D721Med (cell line): ENCODE measurements around the gene RASGRP3.

ENCODE experiments used
- DNase-seq: peaks from one replicate; pipeline ENCODE4 v3.0.0; 2011; ENCODE audit warnings: low spot score; ENCODE audit not compliant: insufficient read length
- FAIRE-seq: peaks from 2 replicates; lab custom pipeline; 2011; peaks lifted over from hg19 to GRCh38; lab: Jason Lieb, UNC
- TF ChIP-seq, protein P1 (sequence below): IDR thresholded peaks from 2 replicates; pipeline ENCODE4 v1.5.1; 2012; ENCODE audit warnings: mild to moderate bottlenecking, control low read depth; ENCODE audit not compliant: insufficient read depth; ENCODE audit errors: missing control alignments

Gene RASGRP3

GRCh38 chr2:33522576-33522975, 46.1 kb downstream of the RASGRP3 start:
- TF ChIP-seq, protein P1, sequence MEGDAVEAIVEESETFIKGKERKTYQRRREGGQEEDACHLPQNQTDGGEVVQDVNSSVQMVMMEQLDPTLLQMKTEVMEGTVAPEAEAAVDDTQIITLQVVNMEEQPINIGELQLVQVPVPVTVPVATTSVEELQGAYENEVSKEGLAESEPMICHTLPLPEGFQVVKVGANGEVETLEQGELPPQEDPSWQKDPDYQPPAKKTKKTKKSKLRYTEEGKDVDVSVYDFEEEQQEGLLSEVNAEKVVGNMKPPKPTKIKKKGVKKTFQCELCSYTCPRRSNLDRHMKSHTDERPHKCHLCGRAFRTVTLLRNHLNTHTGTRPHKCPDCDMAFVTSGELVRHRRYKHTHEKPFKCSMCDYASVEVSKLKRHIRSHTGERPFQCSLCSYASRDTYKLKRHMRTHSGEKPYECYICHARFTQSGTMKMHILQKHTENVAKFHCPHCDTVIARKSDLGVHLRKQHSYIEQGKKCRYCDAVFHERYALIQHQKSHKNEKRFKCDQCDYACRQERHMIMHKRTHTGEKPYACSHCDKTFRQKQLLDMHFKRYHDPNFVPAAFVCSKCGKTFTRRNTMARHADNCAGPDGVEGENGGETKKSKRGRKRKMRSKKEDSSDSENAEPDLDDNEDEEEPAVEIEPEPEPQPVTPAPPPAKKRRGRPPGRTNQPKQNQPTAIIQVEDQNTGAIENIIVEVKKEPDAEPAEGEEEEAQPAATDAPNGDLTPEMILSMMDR = no peak
- DNase-seq = no peak
- FAIRE-seq = no peak

GRCh38 chr2:33525666-33526065, 49.2 kb downstream of the RASGRP3 start:
- TF ChIP-seq, protein P1 = no peak
- FAIRE-seq (no peak), DNase-seq (no peak)

- FAIRE-seq (no peak), DNase-seq (no peak)
- TF ChIP-seq, protein P1 = no peak
These were observed 49.7 kb downstream of the RASGRP3 start for GRCh38 chr2:33526132-33526531.

GRCh38 chr2:33526921-33527320, 50.5 kb downstream of the RASGRP3 start:
- DNase-seq (no peak), FAIRE-seq (no peak)
- TF ChIP-seq, protein P1 = no peak

DNA sequence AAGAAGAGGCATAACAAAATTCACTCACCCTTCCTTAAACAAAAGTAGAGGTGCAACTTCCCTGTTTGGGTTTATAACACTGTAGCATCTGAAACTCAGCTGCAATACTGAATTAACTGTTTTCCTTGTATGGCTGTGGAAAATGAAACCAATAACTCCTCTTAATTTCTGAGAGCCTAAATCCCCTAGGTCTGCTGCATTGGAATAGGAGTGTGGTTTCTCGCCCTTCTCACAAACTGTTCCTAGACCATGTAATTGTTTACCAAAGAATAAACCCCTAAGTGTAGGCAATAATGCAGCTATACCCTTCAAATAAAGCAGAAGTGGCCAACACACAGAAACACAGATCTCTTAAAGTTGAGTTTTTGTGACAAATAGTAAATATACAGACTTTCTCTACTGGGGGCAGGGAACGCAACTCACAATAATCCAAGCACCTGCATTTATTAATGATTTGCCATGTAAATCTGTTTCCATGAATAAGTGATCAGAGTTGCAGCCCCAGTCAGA, 52.0 kb downstream of the RASGRP3 start:
- DNase-seq (no peak), FAIRE-seq (no peak)
- TF ChIP-seq, protein P1 = no peak

DNA sequence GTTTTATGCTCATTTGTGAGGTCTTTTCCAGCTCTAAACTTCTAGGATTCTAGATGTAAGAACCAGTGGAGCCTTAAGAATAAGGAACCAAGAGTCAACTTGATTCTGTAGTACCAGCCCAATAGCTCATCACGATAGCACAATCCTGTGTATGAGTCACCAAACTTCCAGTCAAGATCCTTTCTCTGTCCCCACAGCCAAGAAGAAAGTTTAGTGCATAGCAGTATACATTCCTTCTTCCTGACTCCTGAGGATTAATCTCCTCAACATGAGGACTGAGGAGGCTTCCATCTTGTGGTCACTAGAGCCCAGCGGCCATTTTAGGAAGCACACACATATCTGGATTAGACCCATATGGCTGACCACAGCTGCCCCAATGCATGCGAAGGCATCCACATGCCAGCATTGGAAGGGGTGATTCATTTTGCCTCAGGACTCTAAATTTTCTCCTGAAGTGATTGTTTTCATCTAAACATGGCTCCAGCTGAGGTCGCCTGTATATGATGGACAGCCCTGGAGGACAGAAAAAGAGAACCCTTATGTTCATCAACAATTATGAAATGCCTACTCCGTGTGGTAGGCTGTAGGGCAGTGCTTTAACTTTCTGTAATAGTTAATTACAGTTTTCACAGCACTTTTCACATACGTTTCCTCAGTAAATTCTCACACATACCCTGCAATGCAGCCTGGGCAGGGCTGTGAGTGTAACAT, 53.5 kb downstream of the RASGRP3 start:
- DNase-seq (no peak), FAIRE-seq (no peak)
- TF ChIP-seq, protein P1 = no peak
